Activated naive CD4-positive, alpha-beta T cell treated with anti-CD3 and anti-CD28 coated beads for 36 hours (primary cell): ENCODE measurements around the gene THUMPD2. TPM values are rescaled to one million over a fixed set of nuclear protein-coding genes. Genes with fewer than 3 reads are reported as not detected.
"Not testable (repeated sequence)": the region's sequence is repeated elsewhere in the genome, so short reads cannot be mapped to it uniquely, and the experiment has no call there.

Source experiments
- CTCF ChIA-PET: fragments of 350-600 bp; sonication (Branson Sonifier 250); formaldehyde crosslinking; loops from one replicate; lab custom pipeline; 2021; ENCODE audit warnings: antibody characterized with exemption; lab: Charles Lee
- DNase-seq: peaks from one replicate; pipeline ENCODE4 v3.0.0-alpha.2; 2020
- H3K27ac Mint-ChIP-seq: one replicate; pipeline ENCODE4 v1.8.0; 2021; ENCODE audit warnings: mild to moderate bottlenecking, mixed read lengths
- H3K27me3 Mint-ChIP-seq: one replicate; pipeline ENCODE4 v1.8.0; 2021; ENCODE audit warnings: low read depth, mixed read lengths
- H3K36me3 Mint-ChIP-seq: one replicate; pipeline ENCODE4 v1.8.0; 2021; ENCODE audit warnings: low read depth, mixed read lengths
- H3K4me1 Mint-ChIP-seq: one replicate; pipeline ENCODE4 v1.8.0; 2021; ENCODE audit warnings: low read depth, mixed read lengths
- H3K4me3 Mint-ChIP-seq: one replicate; pipeline ENCODE4 v1.8.0; 2021; ENCODE audit warnings: mild to moderate bottlenecking, moderate library complexity, mixed read lengths
- H3K9me3 Mint-ChIP-seq: one replicate; pipeline ENCODE4 v1.8.0; 2021; ENCODE audit warnings: mixed read lengths
- intact Hi-C: fragments of 100-400 bp; cut with micrococcal nuclease; formaldehyde crosslinking; loops from one replicate; pipeline ENCODE4 v1.15.1; 2023
- total RNA-seq, 2 experiments: library from RNA; stranded (reverse); gene quantifications; one replicate each; pipeline ENCODE4 v1.2.3, GENCODE V29; 2021

THUMPD2 gene
- total RNA-seq, 2 experiments from 2014 or later = 13.6 to 13.8 TPM

- H3K4me3 Mint-ChIP-seq = no peak overlapping the region
- DNase-seq = peak; percentile 63
- H3K9me3 Mint-ChIP-seq = no peaks in the 10 kb centered on the region
- intact Hi-C loops = no loop called here
- CTCF ChIA-PET = interaction anchor here (0.6 to 3.0 kb wide), 11 partner anchors 9 to 669 kb away, joined by 3 to 11 read pairs (median 3); no protein-coding TSS in a partner anchor
- no peak overlapping the region for H3K27ac Mint-ChIP-seq
- peaks cover 13% of the 10 kb centered on the region for H3K36me3 Mint-ChIP-seq
- H3K27me3 Mint-ChIP-seq = no peaks in the 10 kb centered on the region
- peaks cover 2% of the 10 kb centered on the region for H3K4me1 Mint-ChIP-seq
Observed at GRCh38 chr2:39728941-39729351, 50.1 kb downstream of the THUMPD2 start.

GRCh38 chr2:39728085-39728484 lies 51.0 kb downstream of the THUMPD2 start:
- H3K36me3 Mint-ChIP-seq, H3K4me1 Mint-ChIP-seq, H3K4me3 Mint-ChIP-seq, DNase-seq, H3K27ac Mint-ChIP-seq, intact Hi-C loops, H3K27me3 Mint-ChIP-seq, H3K9me3 Mint-ChIP-seq: not testable (repeated sequence)
- CTCF ChIA-PET = interaction anchor here (0.6 to 0.9 kb wide), 2 partner anchors 15 to 438 kb away, joined by 3 read pairs; no protein-coding TSS in a partner anchor

GRCh38 chr2:39725401-39725800 lies 53.7 kb downstream of the THUMPD2 start:
- H3K27ac Mint-ChIP-seq = no peak overlapping the region
- H3K4me1 Mint-ChIP-seq = peaks cover 2% of the 10 kb centered on the region
- no peaks in the 10 kb centered on the region for H3K36me3 Mint-ChIP-seq
- H3K4me3 Mint-ChIP-seq = no peak overlapping the region
- DNase-seq = no peak
- intact Hi-C loops = no loop called here
- CTCF ChIA-PET = no interaction called here
- peaks cover 5% of the 10 kb centered on the region for H3K27me3 Mint-ChIP-seq
- no peaks in the 10 kb centered on the region for H3K9me3 Mint-ChIP-seq

- Mint-ChIP-seq H3K27me3 (peaks cover 7% of the 10 kb centered on the region), H3K4me3 (no peak overlapping the region), H3K27ac (no peak overlapping the region), H3K9me3 (no peaks in the 10 kb centered on the region), H3K4me1 (peaks cover 2% of the 10 kb centered on the region), H3K36me3 (no peaks in the 10 kb centered on the region)
- CTCF ChIA-PET = no interaction called here
- DNase-seq = no peak
- intact Hi-C loops = no loop called here
Observed at GRCh38 chr2:39724828-39725144, 54.3 kb downstream of the THUMPD2 start.

- Mint-ChIP-seq H3K4me1 (peaks cover 2% of the 10 kb centered on the region), H3K4me3 (no peak overlapping the region), H3K27me3 (peaks cover 7% of the 10 kb centered on the region), H3K36me3 (no peaks in the 10 kb centered on the region), H3K9me3 (no peaks in the 10 kb centered on the region), H3K27ac (no peak overlapping the region)
- intact Hi-C loops = no loop called here
- CTCF ChIA-PET = no interaction called here
- no peak for DNase-seq
Observed at GRCh38 chr2:39723946-39724827, 54.9 kb downstream of the THUMPD2 start.

GRCh38 chr2:39723497-39723896 lies 55.6 kb downstream of the THUMPD2 start:
- H3K9me3 Mint-ChIP-seq = no peaks in the 10 kb centered on the region
- H3K36me3 Mint-ChIP-seq = no peaks in the 10 kb centered on the region
- H3K4me1 Mint-ChIP-seq = peaks cover 2% of the 10 kb centered on the region
- H3K27ac Mint-ChIP-seq = no peak overlapping the region
- CTCF ChIA-PET = no interaction called here
- no peak overlapping the region for H3K4me3 Mint-ChIP-seq
- no peak for DNase-seq
- peaks cover 7% of the 10 kb centered on the region for H3K27me3 Mint-ChIP-seq
- intact Hi-C loops = no loop called here

- intact Hi-C loops = no loop called here
- CTCF ChIA-PET = no interaction called here
- Mint-ChIP-seq H3K36me3 (no peaks in the 10 kb centered on the region), H3K4me3 (no peak overlapping the region), H3K4me1 (no peaks in the 10 kb centered on the region), H3K9me3 (no peaks in the 10 kb centered on the region), H3K27me3 (peaks cover 7% of the 10 kb centered on the region), H3K27ac (no peak overlapping the region)
- no peak for DNase-seq
Observed at GRCh38 chr2:39720970-39721369, 58.1 kb downstream of the THUMPD2 start.

GRCh38 chr2:39719317-39719716 lies 59.7 kb downstream of the THUMPD2 start:
- Mint-ChIP-seq H3K27ac (no peak overlapping the region), H3K36me3 (no peaks in the 10 kb centered on the region), H3K4me3 (no peak overlapping the region), H3K9me3 (no peaks in the 10 kb centered on the region), H3K27me3 (peaks cover 7% of the 10 kb centered on the region), H3K4me1 (no peaks in the 10 kb centered on the region)
- CTCF ChIA-PET = interaction anchor here (1.1 to 1.2 kb wide), 2 partner anchors 10 to 76 kb away, joined by 3 to 4 read pairs; no protein-coding TSS in a partner anchor
- DNase-seq = no peak
- intact Hi-C loops = no loop called here

GRCh38 chr2:39718483-39718882 lies 60.6 kb downstream of the THUMPD2 start:
- no peaks in the 10 kb centered on the region for H3K9me3 Mint-ChIP-seq
- no peaks in the 10 kb centered on the region for H3K4me1 Mint-ChIP-seq
- no peak overlapping the region for H3K27ac Mint-ChIP-seq
- intact Hi-C loops = no loop called here
- no peak overlapping the region for H3K4me3 Mint-ChIP-seq
- CTCF ChIA-PET = interaction anchor here (1.1 kb wide), 1 partner anchor 11 kb away, joined by 4 read pairs; no protein-coding TSS in a partner anchor
- no peak for DNase-seq
- H3K36me3 Mint-ChIP-seq = no peaks in the 10 kb centered on the region
- H3K27me3 Mint-ChIP-seq = peaks cover 7% of the 10 kb centered on the region

GRCh38 chr2:39717067-39717466 lies 62.0 kb downstream of the THUMPD2 start:
- CTCF ChIA-PET = interaction anchor here (1.0 kb wide), 1 partner anchor 29 kb away, joined by 3 read pairs; no protein-coding TSS in a partner anchor
- intact Hi-C loops = no loop called here
- Mint-ChIP-seq H3K27ac (no peak overlapping the region), H3K27me3 (peaks cover 6% of the 10 kb centered on the region), H3K9me3 (no peaks in the 10 kb centered on the region), H3K4me3 (no peak overlapping the region), H3K36me3 (no peaks in the 10 kb centered on the region), H3K4me1 (no peaks in the 10 kb centered on the region)
- no peak for DNase-seq

GRCh38 chr2:39715822-39716221 lies 63.2 kb downstream of the THUMPD2 start:
- DNase-seq = no peak
- intact Hi-C loops = no loop called here
- CTCF ChIA-PET = no interaction called here
- Mint-ChIP-seq H3K4me1 (no peaks in the 10 kb centered on the region), H3K36me3 (no peaks in the 10 kb centered on the region), H3K4me3 (no peak overlapping the region), H3K27ac (no peak overlapping the region), H3K27me3 (peaks cover 7% of the 10 kb centered on the region), H3K9me3 (no peaks in the 10 kb centered on the region)

GRCh38 chr2:39715095-39715494 lies 64.0 kb downstream of the THUMPD2 start:
- no peaks in the 10 kb centered on the region for H3K9me3 Mint-ChIP-seq

GRCh38 chr2:39712953-39713352 lies 66.1 kb downstream of the THUMPD2 start:
- H3K4me3 Mint-ChIP-seq = no peak overlapping the region
- DNase-seq = no peak
- no peaks in the 10 kb centered on the region for H3K36me3 Mint-ChIP-seq
- H3K27ac Mint-ChIP-seq = no peak overlapping the region
- CTCF ChIA-PET = no interaction called here
- intact Hi-C loops = no loop called here
- peaks cover 5% of the 10 kb centered on the region for H3K27me3 Mint-ChIP-seq
- peaks cover 2% of the 10 kb centered on the region for H3K9me3 Mint-ChIP-seq
- no peaks in the 10 kb centered on the region for H3K4me1 Mint-ChIP-seq

More at GRCh38 chr2:39715095-39715494, 64.0 kb downstream of the THUMPD2 start:
- intact Hi-C loops = no loop called here
- Mint-ChIP-seq H3K4me3 (no peak overlapping the region), H3K27ac (no peak overlapping the region), H3K4me1 (no peaks in the 10 kb centered on the region), H3K36me3 (no peaks in the 10 kb centered on the region), H3K27me3 (peaks cover 3% of the 10 kb centered on the region)
- DNase-seq = no peak
- CTCF ChIA-PET = no interaction called here
